Measurements from ENCODE around the gene MPPED2.

The MPPED2 gene

DNA sequence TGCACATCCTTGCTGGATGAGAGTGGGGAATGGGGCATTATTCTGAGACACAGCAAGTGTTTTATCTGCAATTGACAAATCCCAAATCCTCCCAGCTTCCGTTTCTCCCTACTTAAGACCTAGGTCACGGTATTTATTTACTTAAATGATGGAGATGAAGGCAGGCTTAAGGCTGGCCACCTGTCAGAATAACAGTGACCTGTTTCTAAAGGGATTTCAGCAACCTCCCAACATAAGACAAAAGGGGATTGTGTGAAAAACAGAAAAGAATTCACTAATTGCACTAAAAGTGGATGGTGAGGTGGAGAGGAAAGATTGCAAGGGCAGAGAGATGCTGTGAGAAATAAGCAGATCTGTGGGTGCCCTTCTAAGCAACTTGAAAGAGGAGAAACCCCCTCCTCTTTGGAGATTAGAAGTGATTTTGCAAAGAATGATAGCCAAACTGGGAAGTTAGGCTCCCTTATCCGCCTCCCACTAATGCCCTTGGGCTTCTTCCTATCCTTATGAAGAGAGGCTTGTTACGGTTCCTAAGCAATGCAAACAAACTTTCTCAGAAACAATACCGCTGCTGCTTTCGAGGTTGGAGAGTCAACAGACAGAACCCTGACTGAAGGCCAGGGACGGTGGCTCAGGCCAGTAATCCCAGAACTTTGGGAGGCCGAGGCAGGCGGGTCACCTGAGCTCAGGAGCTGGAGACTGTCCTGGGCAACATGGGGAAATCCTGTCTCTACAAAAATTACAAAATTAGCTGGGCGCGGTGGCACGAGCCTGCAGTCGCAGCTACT is 179.0 kb downstream of the MPPED2 start:
- DNase-seq, result no peak

GRCh38 chr11:30405385-30405784 is 180.8 kb downstream of the MPPED2 start:
- no peak for DNase-seq

DNA sequence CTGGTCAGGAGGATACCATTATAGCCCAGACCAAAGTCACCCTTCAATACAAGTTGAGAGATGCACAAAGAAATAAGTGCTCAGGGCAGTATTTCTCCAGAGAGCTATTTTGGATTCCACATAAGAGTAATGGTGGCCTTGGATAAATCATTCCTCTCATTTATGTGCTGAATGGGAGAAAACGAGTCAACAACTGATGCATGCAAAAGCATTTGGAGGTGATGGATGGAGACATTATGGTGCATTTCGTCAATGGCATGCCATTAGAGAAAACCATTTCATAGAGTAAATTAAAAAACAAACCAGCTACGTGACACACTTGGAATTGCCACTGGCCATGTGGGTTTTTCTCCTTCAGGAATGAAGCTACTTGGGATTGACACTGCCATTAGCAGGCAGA is 182.0 kb downstream of the MPPED2 start:
- DNase-seq, result no peak

GRCh38 chr11:30395751-30396150 is 190.4 kb downstream of the MPPED2 start:
- DNase-seq, result no peak

GRCh38 chr11:30393012-30393411 is 193.1 kb downstream of the MPPED2 start:
- DNase-seq, result no peak

GRCh38 chr11:30392221-30392784 is 193.8 kb downstream of the MPPED2 start:
- no peak for DNase-seq

DNA sequence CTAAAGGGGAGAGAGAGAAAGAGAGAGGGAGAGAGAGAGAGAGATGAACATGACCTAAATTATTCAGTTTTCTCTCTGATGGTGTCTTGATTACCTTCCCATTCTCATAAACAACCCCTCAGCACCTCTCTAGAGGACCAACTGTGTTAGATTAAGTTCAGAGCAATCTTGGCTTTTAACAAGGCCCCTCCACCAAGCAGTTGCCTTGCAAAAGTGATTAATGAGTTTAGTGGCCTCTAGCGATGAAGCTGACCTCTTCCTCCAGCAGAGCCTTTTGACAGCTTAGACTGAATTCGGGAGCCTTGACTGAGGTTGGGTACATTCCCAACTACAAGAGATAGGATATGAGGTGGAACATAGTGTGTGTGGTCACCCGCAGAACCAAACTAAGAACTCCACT is 197.2 kb downstream of the MPPED2 start:
- DNase-seq, result no peak

- DNase-seq, result no peak
Measured at GRCh38 chr11:30387891-30388861, 198.0 kb downstream of the MPPED2 start.

GRCh38 chr11:30381879-30382278 is 204.3 kb downstream of the MPPED2 start:
- no peak for DNase-seq

DNA sequence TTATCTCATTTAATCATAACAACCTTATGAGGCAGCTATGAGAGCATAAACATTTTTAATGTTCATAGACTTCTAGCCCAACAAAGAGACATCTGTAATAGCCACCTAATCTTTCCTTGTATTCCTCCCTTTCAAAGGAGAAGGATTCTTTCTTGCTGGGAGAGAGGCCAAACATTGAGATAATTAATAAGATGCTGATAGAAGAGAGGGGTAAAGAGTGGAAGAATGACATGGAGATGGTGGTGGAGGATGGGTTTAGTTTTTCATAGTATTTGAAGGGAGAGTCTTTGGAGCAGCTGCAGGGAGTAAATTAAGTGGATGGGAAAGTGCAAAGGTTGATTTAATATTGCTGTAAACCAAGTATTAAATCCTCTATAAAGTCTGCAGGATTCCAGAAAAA is 205.3 kb downstream of the MPPED2 start:
- no peak for DNase-seq

- DNase-seq, result no peak
Measured at GRCh38 chr11:30377347-30377746, 208.8 kb downstream of the MPPED2 start.

- no peak for DNase-seq
Measured at GRCh38 chr11:30370164-30370563, 216.0 kb downstream of the MPPED2 start.

DNA sequence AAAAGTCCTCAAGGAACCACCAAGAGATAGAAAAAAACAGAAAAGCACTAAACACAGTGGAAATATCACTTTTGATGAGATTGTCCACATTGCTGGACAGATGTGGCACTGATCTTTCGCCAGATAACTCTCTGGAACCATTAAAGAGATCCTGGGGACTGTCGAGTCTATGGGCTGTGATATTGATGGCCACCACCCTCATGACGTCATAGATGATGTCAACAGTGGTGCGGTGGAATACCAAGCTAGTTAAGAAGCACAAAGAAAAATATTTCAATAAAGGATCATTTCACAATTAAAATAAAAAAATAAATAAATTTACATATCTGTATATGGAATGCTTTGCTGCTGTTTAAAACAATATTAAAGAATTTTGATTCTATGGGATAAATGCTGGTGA is 217.8 kb downstream of the MPPED2 start:
- DNase-seq, result no peak

DNA sequence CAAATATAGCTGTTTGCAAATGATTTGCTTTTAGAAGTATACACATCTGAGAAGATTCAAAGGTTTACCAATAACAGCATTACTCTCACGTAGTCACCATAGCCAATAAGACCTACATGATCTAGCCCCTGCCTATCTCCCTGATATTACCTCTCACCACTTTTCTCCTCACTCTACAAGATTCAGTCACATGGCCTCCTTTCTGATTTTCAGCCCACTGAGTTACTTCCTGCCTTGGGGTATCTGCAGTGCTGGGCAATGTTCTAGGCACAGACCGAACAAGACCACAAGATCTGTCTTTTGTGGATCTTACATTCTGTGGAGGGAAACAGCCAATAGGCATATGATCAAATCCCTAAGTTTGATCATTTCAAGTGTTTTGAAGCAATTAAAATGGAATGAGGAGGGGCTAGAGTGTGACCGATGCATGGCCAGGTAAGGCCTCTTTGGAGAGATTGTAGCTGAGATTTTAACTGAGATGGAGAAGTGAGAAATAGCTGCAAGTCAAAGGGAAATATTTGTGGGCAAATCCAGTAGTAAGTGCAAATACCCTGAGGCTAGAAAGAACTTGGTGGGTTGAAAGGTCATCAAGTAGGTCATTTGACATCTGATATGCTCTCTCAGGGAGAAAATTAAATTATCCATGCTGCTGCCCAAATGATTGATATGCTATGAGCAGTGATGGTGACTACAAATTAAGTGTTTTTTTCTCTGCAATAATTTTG is 220.2 kb downstream of the MPPED2 start:
- DNase-seq, result no peak

DNA sequence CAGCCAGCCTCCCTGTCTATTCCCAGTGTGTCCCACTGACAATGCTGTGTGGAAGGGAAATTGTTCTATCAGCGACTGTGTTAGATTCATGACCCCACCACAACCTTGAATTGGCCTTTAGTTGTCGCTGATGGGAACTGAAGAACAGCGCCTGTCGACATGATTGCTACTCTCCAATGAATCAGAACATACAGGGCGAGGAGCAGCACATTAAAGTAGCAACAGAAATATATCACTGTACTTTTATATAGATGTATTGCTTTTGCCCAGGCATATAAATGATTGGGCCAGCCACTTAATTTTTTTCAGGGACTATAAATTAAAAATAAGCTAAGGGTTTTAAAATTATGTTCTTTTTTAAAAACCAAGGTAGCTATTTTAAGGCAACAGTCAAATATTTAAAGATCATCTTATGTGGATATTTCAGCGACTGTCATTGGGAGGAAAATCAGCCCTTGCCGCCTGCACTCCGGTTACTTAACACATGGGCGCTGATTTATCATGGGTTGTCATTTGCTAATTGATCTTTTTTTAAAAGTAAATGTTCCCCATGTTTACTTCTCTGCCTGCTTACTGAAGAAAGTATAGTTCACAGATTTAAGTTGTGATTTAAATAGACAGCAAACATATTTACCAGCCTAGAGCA is 221.2 kb downstream of the MPPED2 start:
- no peak for DNase-seq

DNA sequence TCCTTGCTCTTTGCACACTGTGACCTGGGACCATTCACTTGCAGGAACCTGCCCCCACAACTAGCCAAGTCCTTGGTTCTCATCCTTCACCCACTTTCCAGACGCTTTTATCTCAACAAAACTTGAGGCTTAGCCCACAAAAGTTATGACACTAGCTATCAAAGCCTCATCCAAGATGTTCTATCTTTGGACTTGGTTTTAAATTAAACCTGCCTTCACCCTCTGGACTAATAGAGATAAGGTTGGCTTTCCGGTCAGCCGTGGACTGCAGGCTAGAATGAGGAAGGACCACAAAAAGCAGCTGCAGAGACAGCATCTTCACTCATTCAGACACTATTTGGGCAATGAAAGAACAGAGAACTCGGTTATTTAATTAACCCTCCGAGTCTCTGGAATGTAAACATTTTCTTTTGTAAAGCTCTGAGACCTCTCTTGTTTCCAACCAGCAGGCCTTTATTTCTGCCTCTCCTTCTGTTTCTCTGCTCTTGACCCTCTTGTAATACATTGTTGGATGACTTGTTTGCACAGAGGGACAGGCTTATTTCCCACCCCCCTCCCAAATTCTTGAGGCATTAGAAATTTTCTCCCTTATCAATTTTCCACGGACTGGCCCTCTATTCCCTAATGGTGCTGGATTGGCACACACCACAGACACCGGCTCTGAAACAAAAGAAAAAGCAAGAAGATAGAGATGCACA is 221.9 kb downstream of the MPPED2 start:
- DNase-seq, result no peak

- DNase-seq, result no peak
Measured at GRCh38 chr11:30360741-30361140, 225.4 kb downstream of the MPPED2 start.

All from activated naive CD4-positive, alpha-beta T cell treated with Interleukin-2 at 50 U/mL for 16 hours (primary cell).